Measurements from ENCODE around the gene APP.

- no peak for TF ChIP-seq CTCF (IDR thresholded peaks at IDR 0.05; ENCODE audit: borderline replicate concordance, extremely low read depth, low read length, poor library complexity, severe bottlenecking)
- no peak for TF ChIP-seq EZH2 (IDR thresholded peaks at IDR 0.05; ENCODE audit: borderline replicate concordance, low read depth, low read length, severe bottlenecking)
Measured at GRCh38 chr21:26169611-26170470, 729 bp downstream of the APP start.
